ENCODE measurements around the gene UBAC2. TPM values are rescaled to one million over a fixed set of nuclear protein-coding genes. Genes with fewer than 3 reads are reported as not detected.

Gene UBAC2
- total and polyA plus RNA-seq, 4 experiments from 2014 or later = 88.4 to 161 (median 101) TPM

GRCh38 chr13:99218126-99218525 is 17.5 kb downstream of the UBAC2 start:
- Mint-ChIP-seq H3K4me3 (peak overlapping the region; percentile 79 to 87 (median 82)), H3K27ac (peak overlapping the region; percentile 94 to 99 (median 97)), H3K9me3 (peaks cover 0 to 3% (median 0%) of the 10 kb centered on the region in 8 donors), H3K36me3 (peaks cover 16 to 20% of the 10 kb centered on the region in 2 donors), H3K27me3 (no peaks in the 10 kb centered on the region), H3K4me1 (peaks cover 69 to 96% (median 79%) of the 10 kb centered on the region in 4 donors)
- ChIA-PET POLR2A (ENCODE audit: partially characterized antibody) (interaction anchor here (0.6 to 7.0 kb wide), 22 partner anchors 10 to 216 kb away, joined by 3 to 251 read pairs (median 6); partner anchors contain the start of genes GPR18, GPR183 and UBAC2), CTCF (ENCODE audit: partially characterized antibody) (interaction anchor here (1.1 to 2.9 kb wide), 9 partner anchors 12 to 217 kb away, joined by 3 to 12 read pairs (median 4); partner anchors contain the start of gene GPR18)
- Histone ChIP-seq H3K4me1 (ENCODE audit: insufficient read depth, low read length) (peaks cover 91% of the 10 kb centered on the region), H3K27me3 (ENCODE audit: insufficient read depth, low read length) (no peaks in the 10 kb centered on the region), H3K27ac (ENCODE audit: low read depth, low read length) (peak overlapping the region; percentile 45), H3K9me3 (ENCODE audit: control insufficient read depth in 1 of 2, low read length in 2 of 2) (no peaks in the 10 kb centered on the region), H3K36me3 (ENCODE audit: insufficient read depth, low read length) (no peaks in the 10 kb centered on the region), H3K4me3 (ENCODE audit: low read length in 2 of 2) (peak overlapping the region; percentile 14 to 23)
- intact Hi-C loops (cut with micrococcal nuclease) = loop anchor here (5.0 kb wide), 1 partner anchor 279 kb away; no protein-coding TSS in a partner anchor
- no peak for DNase-seq

- peaks cover 21% of the 10 kb centered on the region in 2 donors for H3K36me3 Mint-ChIP-seq
- H3K9me3 Mint-ChIP-seq = peaks cover 0 to 7% (median 2%) of the 10 kb centered on the region in 8 donors
- ChIA-PET POLR2A (ENCODE audit: partially characterized antibody) (interaction anchor here (0.6 to 7.0 kb wide), 27 partner anchors 9 to 654 kb away, joined by 3 to 251 read pairs (median 4); partner anchors contain the start of genes GPR18, GPR183 and UBAC2), CTCF (ENCODE audit: partially characterized antibody) (interaction anchor here (0.7 to 2.9 kb wide), 12 partner anchors 13 to 216 kb away, joined by 3 to 12 read pairs (median 4); partner anchors contain the start of gene GPR18)
- Histone ChIP-seq H3K4me1 (ENCODE audit: insufficient read depth, low read length) (peaks cover 96% of the 10 kb centered on the region), H3K9me3 (ENCODE audit: control insufficient read depth in 1 of 2, low read length in 2 of 2) (no peaks in the 10 kb centered on the region), H3K27me3 (ENCODE audit: insufficient read depth, low read length) (no peaks in the 10 kb centered on the region), H3K36me3 (ENCODE audit: insufficient read depth, low read length) (no peaks in the 10 kb centered on the region), H3K27ac (ENCODE audit: low read depth, low read length) (peak overlapping the region; percentile 45), H3K4me3 (ENCODE audit: low read length in 2 of 2) (peak overlapping the region; percentile 14 to 23)
- peak overlapping the region; percentile 94 to 99 (median 97) for H3K27ac Mint-ChIP-seq
- intact Hi-C loops (cut with micrococcal nuclease) = loop anchor here (5.0 kb wide), 1 partner anchor 279 kb away; no protein-coding TSS in a partner anchor
- H3K4me3 Mint-ChIP-seq = peak overlapping the region; percentile 79 to 87 (median 82)
- H3K27me3 Mint-ChIP-seq = no peaks in the 10 kb centered on the region
- H3K4me1 Mint-ChIP-seq = peaks cover 72 to 98% (median 83%) of the 10 kb centered on the region in 4 donors
- DNase-seq = no peak
Measured at GRCh38 chr13:99218545-99218944, 17.9 kb downstream of the UBAC2 start.

GRCh38 chr13:99218969-99219368 is 18.3 kb downstream of the UBAC2 start:
- ChIA-PET POLR2A (ENCODE audit: partially characterized antibody) (interaction anchor here (0.6 to 7.0 kb wide), 25 partner anchors 9 to 655 kb away, joined by 3 to 251 read pairs (median 4); partner anchors contain the start of genes GPR18, GPR183 and UBAC2), CTCF (ENCODE audit: partially characterized antibody) (interaction anchor here (0.7 to 2.9 kb wide), 12 partner anchors 13 to 216 kb away, joined by 3 to 12 read pairs (median 4); partner anchors contain the start of gene GPR18)
- no peaks in the 10 kb centered on the region for H3K27me3 Mint-ChIP-seq
- peak overlapping the region; percentile 94 to 99 (median 97) for H3K27ac Mint-ChIP-seq
- Histone ChIP-seq H3K9me3 (ENCODE audit: control insufficient read depth in 1 of 2, low read length in 2 of 2) (no peaks in the 10 kb centered on the region), H3K27ac (ENCODE audit: low read depth, low read length) (peak overlapping the region; percentile 45), H3K27me3 (ENCODE audit: insufficient read depth, low read length) (no peaks in the 10 kb centered on the region), H3K4me1 (ENCODE audit: insufficient read depth, low read length) (peaks cover 97% of the 10 kb centered on the region), H3K36me3 (ENCODE audit: insufficient read depth, low read length) (no peaks in the 10 kb centered on the region), H3K4me3 (ENCODE audit: low read length in 2 of 2) (peak overlapping the region; percentile 14 to 28)
- intact Hi-C loops (cut with micrococcal nuclease) = loop anchor here (1.0 to 5.0 kb wide), 5 partner anchors 9 to 278 kb away; no protein-coding TSS in a partner anchor
- peak; percentile 83 to 88 (median 86) for DNase-seq
- H3K4me3 Mint-ChIP-seq = peak overlapping the region; percentile 79 to 87 (median 82)
- peaks cover 75 to 98% (median 85%) of the 10 kb centered on the region in 4 donors for H3K4me1 Mint-ChIP-seq
- H3K9me3 Mint-ChIP-seq = peaks cover 0 to 8% (median 2%) of the 10 kb centered on the region in 8 donors
- peaks cover 21 to 22% of the 10 kb centered on the region in 2 donors for H3K36me3 Mint-ChIP-seq

GRCh38 chr13:99220199-99220935 is 19.7 kb downstream of the UBAC2 start:
- peak overlapping the region in 1 of 2 donors; percentile 3 for H3K4me3 ChIP-seq (ENCODE audit: low read length in 2 of 2)
- peaks cover 19 to 20% of the 10 kb centered on the region in 2 donors for H3K36me3 Mint-ChIP-seq
- H3K4me1 Mint-ChIP-seq = peaks cover 70 to 98% (median 84%) of the 10 kb centered on the region in 4 donors
- peak overlapping the region; percentile 75 to 99 (median 90) for H3K27ac Mint-ChIP-seq
- POLR2A ChIA-PET (ENCODE audit: partially characterized antibody) = interaction anchor here (1.8 to 7.0 kb wide), 6 partner anchors 11 to 86 kb away, joined by 6 to 251 read pairs (median 15); partner anchors contain the start of genes GPR183 and UBAC2
- H3K9me3 Mint-ChIP-seq = peaks cover 0 to 8% (median 2%) of the 10 kb centered on the region in 8 donors
- no peaks in the 10 kb centered on the region for H3K36me3 ChIP-seq (ENCODE audit: insufficient read depth, low read length)
- no peak overlapping the region for H3K27ac ChIP-seq (ENCODE audit: low read depth, low read length)
- no peaks in the 10 kb centered on the region for H3K27me3 Mint-ChIP-seq
- no peaks in the 10 kb centered on the region for H3K9me3 ChIP-seq (ENCODE audit: control insufficient read depth in 1 of 2, low read length in 2 of 2)
- intact Hi-C loops (cut with micrococcal nuclease) = no loop called here
- CTCF ChIA-PET (ENCODE audit: partially characterized antibody) = interaction anchor here (0.9 to 1.9 kb wide), 2 partner anchors 14 to 46 kb away, joined by 3 to 4 read pairs; no protein-coding TSS in a partner anchor
- no peaks in the 10 kb centered on the region for H3K27me3 ChIP-seq (ENCODE audit: insufficient read depth, low read length)
- DNase-seq = peak; percentile 54 to 63 (median 59)
- peak overlapping the region; percentile 55 to 82 (median 67) for H3K4me3 Mint-ChIP-seq
- peaks cover 97% of the 10 kb centered on the region for H3K4me1 ChIP-seq (ENCODE audit: insufficient read depth, low read length)

GRCh38 chr13:99221567-99222239 is 21.0 kb downstream of the UBAC2 start:
- Mint-ChIP-seq H3K4me3 (peak overlapping the region in 7 of 8 donors; percentile 9 to 71 (median 50)), H3K9me3 (peaks cover 0 to 8% (median 2%) of the 10 kb centered on the region in 8 donors), H3K36me3 (peaks cover 19 to 23% of the 10 kb centered on the region in 2 donors), H3K27me3 (no peaks in the 10 kb centered on the region), H3K27ac (peak overlapping the region; percentile 71 to 92 (median 86)), H3K4me1 (peaks cover 75 to 98% (median 89%) of the 10 kb centered on the region in 4 donors)
- Histone ChIP-seq H3K27me3 (ENCODE audit: insufficient read depth, low read length) (no peaks in the 10 kb centered on the region), H3K4me1 (ENCODE audit: insufficient read depth, low read length) (peaks cover 98% of the 10 kb centered on the region), H3K27ac (ENCODE audit: low read depth, low read length) (peak overlapping the region; percentile 29), H3K9me3 (ENCODE audit: control insufficient read depth in 1 of 2, low read length in 2 of 2) (no peaks in the 10 kb centered on the region), H3K4me3 (ENCODE audit: low read length in 2 of 2) (no peak overlapping the region), H3K36me3 (ENCODE audit: insufficient read depth, low read length) (no peaks in the 10 kb centered on the region)
- DNase-seq = no peak
- ChIA-PET CTCF (ENCODE audit: partially characterized antibody) (interaction anchor here (0.7 kb wide), 1 partner anchor 21 kb away, joined by 3 read pairs; the partner anchor contains the start of gene UBAC2), POLR2A (ENCODE audit: partially characterized antibody) (interaction anchor here (1.4 kb wide), 1 partner anchor 22 kb away, joined by 3 read pairs; no protein-coding TSS in a partner anchor)
- intact Hi-C loops (cut with micrococcal nuclease) = loop anchor here (1.0 kb wide), 1 partner anchor 136 kb away; no protein-coding TSS in a partner anchor

GRCh38 chr13:99223587-99223986 is 22.9 kb downstream of the UBAC2 start:
- Mint-ChIP-seq H3K9me3 (peaks cover 0 to 8% (median 2%) of the 10 kb centered on the region in 8 donors), H3K27ac (peak overlapping the region; percentile 69 to 93 (median 87)), H3K27me3 (no peaks in the 10 kb centered on the region), H3K4me1 (peaks cover 71 to 93% (median 85%) of the 10 kb centered on the region in 4 donors), H3K4me3 (peak overlapping the region in 7 of 8 donors; percentile 18 to 74 (median 67)), H3K36me3 (peaks cover 25 to 29% of the 10 kb centered on the region in 2 donors)
- H3K4me1 ChIP-seq (ENCODE audit: insufficient read depth, low read length) = peaks cover 96% of the 10 kb centered on the region
- intact Hi-C loops (cut with micrococcal nuclease) = no loop called here
- ChIA-PET POLR2A (ENCODE audit: partially characterized antibody) (interaction anchor here (0.8 to 2.1 kb wide), 8 partner anchors 8 to 211 kb away, joined by 3 to 10 read pairs (median 4); partner anchors contain the start of genes GPR18 and UBAC2), CTCF (ENCODE audit: partially characterized antibody) (interaction anchor here (1.5 to 1.7 kb wide), 2 partner anchors 42 to 47 kb away, joined by 5 to 8 read pairs; no protein-coding TSS in a partner anchor)
- no peaks in the 10 kb centered on the region for H3K9me3 ChIP-seq (ENCODE audit: control insufficient read depth in 1 of 2, low read length in 2 of 2)
- no peak for DNase-seq
- peak overlapping the region; percentile 42 for H3K27ac ChIP-seq (ENCODE audit: low read depth, low read length)
- H3K27me3 ChIP-seq (ENCODE audit: insufficient read depth, low read length) = no peaks in the 10 kb centered on the region
- H3K36me3 ChIP-seq (ENCODE audit: insufficient read depth, low read length) = no peaks in the 10 kb centered on the region
- peak overlapping the region in 1 of 2 donors; percentile 16 for H3K4me3 ChIP-seq (ENCODE audit: low read length in 2 of 2)

Measured in CD4-positive, alpha-beta memory T cell (primary cell).